Fibroblast of the aortic adventitia (primary cell): ENCODE measurements around the gene CENPU. TPM values are rescaled to one million over a fixed set of nuclear protein-coding genes. Genes with fewer than 3 reads are reported as not detected.
A peak's percentile ranks its signal among the peaks of the same experiment; 100 is the strongest.

Experiments
- DNase-seq: peaks from one replicate; pipeline ENCODE4 v3.0.0-alpha.2; 2010; ENCODE audit warnings: low read depth
- H3K4me3 ChIP-seq: 2 replicates; pipeline ENCODE4 v1.5.1; 2011; ENCODE audit warnings: low read depth, mild to moderate bottlenecking, control low read depth, low read length, moderate library complexity
- total RNA-seq: library from RNA; depleted of rRNA; stranded (reverse); fragments of >200 nt; gene quantifications from 2 replicates; pipeline ENCODE4 v1.2.3, GENCODE V29; 2012; ENCODE audit warnings: low replicate concordance
- TF ChIP-seq, protein P1 (sequence below): IDR thresholded peaks from 2 replicates; pipeline ENCODE4 v1.5.1; 2011; ENCODE audit warnings: mild to moderate bottlenecking, low read length, control low read depth, inconsistent platforms; ENCODE audit not compliant: insufficient read depth

CENPU gene
- total RNA-seq, 1 donor = 30.5 TPM

DNA sequence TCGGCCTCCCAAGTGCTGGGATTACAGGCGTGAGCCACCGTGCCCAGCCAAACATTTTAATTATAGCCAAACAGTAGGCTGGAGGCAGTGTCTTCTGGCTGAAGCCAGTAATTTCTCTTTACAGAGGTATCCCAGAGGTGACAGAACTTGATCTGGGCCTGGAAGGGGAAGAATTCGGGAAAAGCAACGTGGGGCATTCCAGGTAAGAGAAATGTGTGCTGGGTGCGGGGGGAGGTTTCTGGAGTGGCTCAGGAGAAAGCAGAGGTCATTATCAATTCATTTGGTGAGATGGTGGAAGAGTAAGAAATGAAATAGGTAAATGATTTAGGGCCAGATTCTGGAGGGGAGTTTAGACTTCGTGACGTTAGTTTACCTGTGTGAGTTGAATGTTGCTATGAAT is 82.0 kb downstream of the CENPU start:
- no peak overlapping the region for H3K4me3 ChIP-seq
- DNase-seq = no peak
- TF ChIP-seq, protein P1, sequence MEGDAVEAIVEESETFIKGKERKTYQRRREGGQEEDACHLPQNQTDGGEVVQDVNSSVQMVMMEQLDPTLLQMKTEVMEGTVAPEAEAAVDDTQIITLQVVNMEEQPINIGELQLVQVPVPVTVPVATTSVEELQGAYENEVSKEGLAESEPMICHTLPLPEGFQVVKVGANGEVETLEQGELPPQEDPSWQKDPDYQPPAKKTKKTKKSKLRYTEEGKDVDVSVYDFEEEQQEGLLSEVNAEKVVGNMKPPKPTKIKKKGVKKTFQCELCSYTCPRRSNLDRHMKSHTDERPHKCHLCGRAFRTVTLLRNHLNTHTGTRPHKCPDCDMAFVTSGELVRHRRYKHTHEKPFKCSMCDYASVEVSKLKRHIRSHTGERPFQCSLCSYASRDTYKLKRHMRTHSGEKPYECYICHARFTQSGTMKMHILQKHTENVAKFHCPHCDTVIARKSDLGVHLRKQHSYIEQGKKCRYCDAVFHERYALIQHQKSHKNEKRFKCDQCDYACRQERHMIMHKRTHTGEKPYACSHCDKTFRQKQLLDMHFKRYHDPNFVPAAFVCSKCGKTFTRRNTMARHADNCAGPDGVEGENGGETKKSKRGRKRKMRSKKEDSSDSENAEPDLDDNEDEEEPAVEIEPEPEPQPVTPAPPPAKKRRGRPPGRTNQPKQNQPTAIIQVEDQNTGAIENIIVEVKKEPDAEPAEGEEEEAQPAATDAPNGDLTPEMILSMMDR = no peak

DNA sequence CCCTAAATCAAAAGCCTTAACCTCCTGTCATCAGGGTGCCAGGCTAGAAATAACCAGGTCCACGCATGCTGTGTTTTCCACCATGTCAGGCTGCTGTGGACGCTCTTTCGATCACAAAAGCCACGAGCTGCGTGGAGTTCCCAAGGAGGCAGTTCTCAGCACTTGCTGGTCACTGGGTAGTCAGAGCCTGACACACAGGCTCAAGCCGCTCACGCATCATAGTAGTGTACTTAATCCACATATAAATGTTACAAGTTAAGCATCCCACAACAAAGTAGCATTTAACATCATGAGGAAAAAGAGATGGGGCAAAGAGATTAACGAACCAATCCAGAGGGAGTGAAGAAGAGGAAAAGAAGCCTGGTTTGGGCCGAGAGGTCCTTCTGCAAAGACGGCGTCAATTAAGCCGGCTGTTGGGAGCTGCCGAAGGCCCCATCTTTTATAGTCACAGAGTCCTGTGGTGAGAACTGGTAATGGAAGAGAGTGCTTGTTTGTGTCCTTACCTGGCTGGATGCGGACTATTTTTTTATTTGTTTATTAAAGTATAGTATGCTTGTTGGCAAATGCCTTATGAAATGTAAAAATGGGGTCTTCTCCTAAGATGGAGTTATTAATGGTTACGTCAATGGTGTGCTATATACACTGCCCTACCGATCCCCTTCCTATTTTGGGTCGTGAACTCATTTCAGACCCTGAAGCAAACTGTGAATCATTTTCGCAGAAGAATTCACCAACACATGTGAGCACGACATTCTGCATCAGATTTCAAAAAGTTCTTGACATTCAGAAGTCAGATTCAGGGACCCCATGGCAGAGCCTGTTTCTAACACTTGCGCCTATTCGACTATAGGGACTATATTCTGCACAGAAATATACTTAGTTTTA is 83.7 kb downstream of the CENPU start:
- TF ChIP-seq, protein P1 = no peak
- DNase-seq = peak; percentile 51
- peak overlapping the region; percentile 85 for H3K4me3 ChIP-seq

DNA sequence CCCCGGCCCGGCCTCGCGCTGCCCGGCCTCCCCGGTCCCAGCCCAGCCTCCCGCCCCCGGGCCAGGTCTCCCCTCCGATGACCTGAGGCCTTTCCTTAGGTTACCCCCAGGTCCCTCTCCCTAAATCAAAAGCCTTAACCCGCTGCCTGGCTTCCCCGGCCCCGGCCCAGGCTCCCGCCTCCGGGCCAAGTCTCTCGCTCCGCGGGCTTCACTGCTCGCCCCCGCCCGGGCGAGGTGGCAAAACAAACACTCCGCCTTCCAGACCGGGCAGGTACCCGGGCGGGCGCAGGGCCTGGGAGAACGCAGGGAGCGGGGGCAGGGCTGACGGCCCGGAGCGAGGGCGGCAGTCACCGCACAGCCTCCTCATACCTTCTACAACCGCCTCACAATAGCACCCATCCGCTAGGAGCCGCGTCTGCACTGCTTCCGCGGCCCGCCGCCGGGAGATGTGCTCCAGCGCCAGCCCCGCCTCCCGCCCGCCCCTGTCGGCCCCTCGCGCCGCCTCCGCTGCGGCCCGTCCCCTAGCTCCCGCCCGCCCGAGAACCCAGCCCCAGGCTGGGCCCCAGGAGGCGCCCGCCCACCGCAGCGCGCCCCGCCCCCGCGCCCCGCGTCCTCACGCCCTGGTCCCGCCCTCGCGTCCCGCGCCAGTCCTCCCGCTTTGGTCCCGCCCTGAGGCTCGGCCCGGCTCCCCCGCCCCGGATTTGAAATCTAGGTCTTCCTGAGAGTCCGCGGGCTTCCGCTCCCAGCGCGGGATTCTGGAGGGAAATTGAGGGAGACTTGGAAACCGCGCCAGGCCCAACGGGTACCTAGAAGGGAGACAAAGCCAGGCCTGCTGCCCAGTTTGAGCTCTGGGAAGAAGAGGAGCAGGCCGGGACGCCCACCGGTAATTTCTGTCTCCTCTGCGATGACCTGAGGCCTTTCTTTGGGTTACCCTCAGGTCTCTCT is 84.6 kb downstream of the CENPU start, which contains the start of the genes CASP3 and PRIMPOL:
CASP3 (minus strand) TSS at position 422 of the 945 bp plus-strand sequence. CDS start 10,994 bp downstream, outside the sequence.
PRIMPOL (plus strand) TSS at position 713 of the 945 bp plus-strand sequence. CDS start 7,403 bp downstream, outside the sequence.
- TF ChIP-seq, protein P1 = peak; percentile 35
- peak within 1 kb of the TSS; percentile 85 for H3K4me3 ChIP-seq
- DNase-seq = peak; percentile 89

DNA sequence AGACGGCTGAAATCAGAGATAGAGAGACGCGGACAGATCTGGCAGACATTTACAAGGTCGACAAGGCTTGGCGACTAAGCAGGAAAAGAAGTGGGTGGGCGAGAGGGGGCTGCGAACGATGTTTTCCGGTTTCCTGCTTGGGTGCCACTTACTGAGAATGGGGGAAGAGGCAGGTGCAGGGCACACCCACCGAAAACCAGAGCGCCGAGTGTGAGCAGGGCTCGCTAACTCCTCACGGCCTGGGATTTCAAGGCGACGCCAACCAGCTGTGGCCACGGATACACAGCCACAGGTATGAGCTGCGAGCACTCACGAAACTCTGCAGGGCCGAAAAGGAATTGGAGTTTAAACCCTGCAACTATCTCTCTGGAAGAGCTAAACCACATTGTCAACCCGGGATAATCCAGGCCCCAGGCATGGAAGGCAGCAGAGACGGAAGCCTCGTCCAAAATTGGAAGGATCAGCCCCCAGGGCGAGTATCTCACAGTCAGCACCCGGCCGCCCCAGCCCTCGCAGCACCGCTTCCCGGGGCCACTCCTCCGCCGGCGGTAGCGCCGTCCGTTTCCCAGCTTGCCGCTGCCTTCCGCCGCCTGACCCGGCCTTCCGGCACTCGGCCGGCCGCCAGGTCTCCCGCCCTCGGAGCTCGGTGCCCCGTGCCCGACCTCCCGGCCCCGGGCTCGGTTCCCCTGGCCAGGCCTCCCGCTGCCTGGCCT is 85.4 kb downstream of the CENPU start:
- peak; percentile 39 for DNase-seq
- peak overlapping the region; percentile 81 for H3K4me3 ChIP-seq
- TF ChIP-seq, protein P1 = no peak

DNA sequence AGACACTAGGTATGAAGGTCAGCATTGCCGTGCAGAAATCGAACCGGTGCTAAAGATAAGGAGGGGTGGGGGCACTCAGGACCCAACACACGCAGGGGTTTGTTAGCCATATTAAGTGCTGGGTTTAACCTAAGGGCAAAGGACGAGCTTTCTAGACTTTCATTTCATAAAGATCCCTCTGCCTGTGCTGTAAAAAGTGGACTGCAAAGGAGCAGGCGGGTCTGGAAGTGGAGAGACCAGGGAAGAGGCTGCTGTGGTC is 85.9 kb downstream of the CENPU start:
- H3K4me3 ChIP-seq = peak overlapping the region; percentile 81
- DNase-seq = no peak
- TF ChIP-seq, protein P1 = no peak
